ENCODE results near the gene TPCN1.

TPCN1 gene

GRCh38 chr12:113197518-113198077 lies 23.7 kb upstream of the TPCN1 start:
- no peak overlapping the region for H3K27ac ChIP-seq
- H3K4me3 ChIP-seq (ENCODE audit: low read depth, low read length), result no peak overlapping the region
- no peaks in the 10 kb centered on the region for H3K36me3 ChIP-seq (replicated peaks)
- no peak for DNase-seq
- H3K27me3 ChIP-seq (replicated peaks), result no peaks in the 10 kb centered on the region
- in situ Hi-C loops (cut with HindIII; ENCODE audit: low pct_ligation_motif_present, low sequenced_read_pairs), result no loop called here
- no peak for TF ChIP-seq CTCF (IDR thresholded peaks at IDR 0.05; ENCODE audit: low read depth, low read length, missing control alignments)

GRCh38 chr12:113198296-113198695 lies 23.0 kb upstream of the TPCN1 start:
- no peak for DNase-seq

GRCh38 chr12:113200021-113200797 lies 21.1 kb upstream of the TPCN1 start:
- Histone ChIP-seq H3K4me3 (ENCODE audit: low read depth, low read length) (no peak overlapping the region), H3K36me3 (replicated peaks) (no peaks in the 10 kb centered on the region), H3K27ac (no peak overlapping the region), H3K27me3 (replicated peaks) (no peaks in the 10 kb centered on the region)
- no peak for DNase-seq
- TF ChIP-seq CTCF (IDR thresholded peaks at IDR 0.05; ENCODE audit: low read depth, low read length, missing control alignments), result no peak
- in situ Hi-C loops (cut with HindIII; ENCODE audit: low pct_ligation_motif_present, low sequenced_read_pairs), result no loop called here

More at GRCh38 chr12:113198296-113198695, 23.0 kb upstream of the TPCN1 start:
- Histone ChIP-seq H3K36me3 (replicated peaks) (no peaks in the 10 kb centered on the region), H3K4me3 (ENCODE audit: low read depth, low read length) (no peak overlapping the region), H3K27me3 (replicated peaks) (no peaks in the 10 kb centered on the region), H3K27ac (no peak overlapping the region)
- in situ Hi-C loops (cut with HindIII; ENCODE audit: low pct_ligation_motif_present, low sequenced_read_pairs), result no loop called here
- no peak for TF ChIP-seq CTCF (IDR thresholded peaks at IDR 0.05; ENCODE audit: low read depth, low read length, missing control alignments)

GRCh38 chr12:113201187-113202177 lies 19.8 kb upstream of the TPCN1 start:
- no peak overlapping the region for H3K4me3 ChIP-seq (ENCODE audit: low read depth, low read length)
- no peak for DNase-seq
- in situ Hi-C loops (cut with HindIII; ENCODE audit: low pct_ligation_motif_present, low sequenced_read_pairs), result no loop called here
- no peak overlapping the region for H3K27ac ChIP-seq
- TF ChIP-seq CTCF (IDR thresholded peaks at IDR 0.05; ENCODE audit: low read depth, low read length, missing control alignments), result no peak
- H3K36me3 ChIP-seq (replicated peaks), result no peaks in the 10 kb centered on the region
- no peaks in the 10 kb centered on the region for H3K27me3 ChIP-seq (replicated peaks)

GRCh38 chr12:113202300-113203075 lies 18.8 kb upstream of the TPCN1 start:
- TF ChIP-seq CTCF (IDR thresholded peaks at IDR 0.05; ENCODE audit: low read depth, low read length, missing control alignments), result no peak
- no peak for DNase-seq
- Histone ChIP-seq H3K36me3 (replicated peaks) (no peaks in the 10 kb centered on the region), H3K27me3 (replicated peaks) (no peaks in the 10 kb centered on the region), H3K4me3 (ENCODE audit: low read depth, low read length) (no peak overlapping the region), H3K27ac (no peak overlapping the region)
- in situ Hi-C loops (cut with HindIII; ENCODE audit: low pct_ligation_motif_present, low sequenced_read_pairs), result no loop called here
